Ovary (tissue), 3 donors: Measurements from ENCODE around the gene THAP9.

Source experiments
- CTCF ChIP-seq, 3 donors: fragments of 450-650 bp in 2 of 3; fragments of 200-600 bp in 1 of 3; IDR thresholded peaks; one replicate each; pipeline versions ENCODE4 v1.5.1 to v1.8.0; 2016 to 2022; ENCODE audit warnings: antibody characterized with exemption in 3 of 3, mild to moderate bottlenecking in 1 of 3
- EP300 ChIP-seq: sonication (generic); formaldehyde crosslinking; IDR thresholded peaks from one replicate; pipeline ENCODE4 v1.6.1; 2017; ENCODE audit warnings: antibody characterized with exemption
- donor health status: DM: no; HTN: no; CAD: no.

GRCh38 chr4:82919386-82919785 lies 18.9 kb downstream of the THAP9 start:
- TF ChIP-seq CTCF (IDR thresholded peaks at IDR 0.05) (no peak), EP300 (no peak)
